MM.1S (cell line): ENCODE measurements around the gene ECHDC1.

Experiments used
- DNase-seq: peaks from one replicate; pipeline ENCODE4 v3.0.0-alpha.2; 2015
- H2AFZ ChIP-seq: fragments of 300-600 bp; sonication (generic); 2 replicates; pipeline ENCODE4 v1.6.0; 2016; ENCODE audit warnings: antibody characterized with exemption, low read length
- H3F3A ChIP-seq: fragments of 300-600 bp; sonication (generic); 2 replicates; pipeline ENCODE4 v1.6.1; 2016; ENCODE audit warnings: mild to moderate bottlenecking, antibody characterized with exemption, low read length, moderate library complexity, mixed read lengths; ENCODE audit not compliant: insufficient read depth
- H3K27ac ChIP-seq: fragments of 300-600 bp; sonication (generic); 2 replicates; pipeline ENCODE4 v1.5.1; 2016; ENCODE audit warnings: mild to moderate bottlenecking, low read length
- H3K27me3 ChIP-seq: fragments of 300-600 bp; sonication (generic); replicated peaks from 2 replicates; pipeline ENCODE4 v1.6.0; 2016; ENCODE audit warnings: low read length; ENCODE audit not compliant: insufficient read depth
- H3K36me3 ChIP-seq: fragments of 300-600 bp; sonication (generic); replicated peaks from 2 replicates; pipeline ENCODE4 v1.6.1; 2016; ENCODE audit warnings: mild to moderate bottlenecking, low read length, mixed read lengths; ENCODE audit not compliant: insufficient read depth
- H3K4me1 ChIP-seq: fragments of 300-600 bp; sonication (generic); 2 replicates; pipeline ENCODE4 v1.6.1; 2016; ENCODE audit warnings: low read length, mixed read lengths
- H3K4me2 ChIP-seq: fragments of 300-600 bp; sonication (generic); 2 replicates; pipeline ENCODE4 v1.6.0; 2016; ENCODE audit warnings: low read depth, low read length
- H3K4me3 ChIP-seq: fragments of 300-600 bp; sonication (generic); 2 replicates; pipeline ENCODE4 v1.5.1; 2016; ENCODE audit warnings: low read length, mixed read lengths
- H3K79me2 ChIP-seq: fragments of 300-600 bp; sonication (generic); 2 replicates; pipeline ENCODE4 v1.6.1; 2016; ENCODE audit warnings: mixed run types, low read length, mixed read lengths
- H3K9ac ChIP-seq: fragments of 300-600 bp; sonication (generic); 2 replicates; pipeline ENCODE4 v1.6.1; 2016; ENCODE audit warnings: low read length, mixed read lengths
- H3K9me2 ChIP-seq: fragments of 300-600 bp; sonication (generic); replicated peaks from 2 replicates; pipeline ENCODE4 v1.6.1; 2016; ENCODE audit warnings: mild to moderate bottlenecking, low read length, mixed read lengths; ENCODE audit not compliant: insufficient read depth
- H3K9me3 ChIP-seq: fragments of 300-600 bp; sonication (generic); replicated peaks from 2 replicates; pipeline ENCODE4 v1.6.1; 2016; ENCODE audit warnings: mild to moderate bottlenecking, low read length, mixed read lengths; ENCODE audit not compliant: insufficient read depth
- H4K20me1 ChIP-seq: fragments of 300-600 bp; sonication (generic); 2 replicates; pipeline ENCODE4 v1.6.1; 2016; ENCODE audit warnings: mild to moderate bottlenecking, low read length, moderate library complexity, mixed read lengths; ENCODE audit not compliant: insufficient read depth
- EZH2 ChIP-seq: fragments of 300-600 bp; sonication (generic); optimal IDR thresholded peaks from 2 replicates; pipeline ENCODE3; 2017; ENCODE audit warnings: low read depth, mild to moderate bottlenecking, antibody characterized with exemption, low read length, mixed read lengths
- EZH2phosphoT487 ChIP-seq: fragments of 300-600 bp; sonication (generic); IDR thresholded peaks from 2 replicates; pipeline ENCODE4 v1.6.1; 2018; ENCODE audit warnings: antibody characterized with exemption, low read length
- TF ChIP-seq, protein P1 (sequence below): fragments of 300-600 bp; sonication (generic); IDR thresholded peaks from 2 replicates; pipeline ENCODE4 v1.5.1; 2016; ENCODE audit warnings: antibody characterized with exemption, low read length, mixed read lengths

The ECHDC1 gene, protein sequence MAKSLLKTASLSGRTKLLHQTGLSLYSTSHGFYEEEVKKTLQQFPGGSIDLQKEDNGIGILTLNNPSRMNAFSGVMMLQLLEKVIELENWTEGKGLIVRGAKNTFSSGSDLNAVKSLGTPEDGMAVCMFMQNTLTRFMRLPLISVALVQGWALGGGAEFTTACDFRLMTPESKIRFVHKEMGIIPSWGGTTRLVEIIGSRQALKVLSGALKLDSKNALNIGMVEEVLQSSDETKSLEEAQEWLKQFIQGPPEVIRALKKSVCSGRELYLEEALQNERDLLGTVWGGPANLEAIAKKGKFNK

DNA sequence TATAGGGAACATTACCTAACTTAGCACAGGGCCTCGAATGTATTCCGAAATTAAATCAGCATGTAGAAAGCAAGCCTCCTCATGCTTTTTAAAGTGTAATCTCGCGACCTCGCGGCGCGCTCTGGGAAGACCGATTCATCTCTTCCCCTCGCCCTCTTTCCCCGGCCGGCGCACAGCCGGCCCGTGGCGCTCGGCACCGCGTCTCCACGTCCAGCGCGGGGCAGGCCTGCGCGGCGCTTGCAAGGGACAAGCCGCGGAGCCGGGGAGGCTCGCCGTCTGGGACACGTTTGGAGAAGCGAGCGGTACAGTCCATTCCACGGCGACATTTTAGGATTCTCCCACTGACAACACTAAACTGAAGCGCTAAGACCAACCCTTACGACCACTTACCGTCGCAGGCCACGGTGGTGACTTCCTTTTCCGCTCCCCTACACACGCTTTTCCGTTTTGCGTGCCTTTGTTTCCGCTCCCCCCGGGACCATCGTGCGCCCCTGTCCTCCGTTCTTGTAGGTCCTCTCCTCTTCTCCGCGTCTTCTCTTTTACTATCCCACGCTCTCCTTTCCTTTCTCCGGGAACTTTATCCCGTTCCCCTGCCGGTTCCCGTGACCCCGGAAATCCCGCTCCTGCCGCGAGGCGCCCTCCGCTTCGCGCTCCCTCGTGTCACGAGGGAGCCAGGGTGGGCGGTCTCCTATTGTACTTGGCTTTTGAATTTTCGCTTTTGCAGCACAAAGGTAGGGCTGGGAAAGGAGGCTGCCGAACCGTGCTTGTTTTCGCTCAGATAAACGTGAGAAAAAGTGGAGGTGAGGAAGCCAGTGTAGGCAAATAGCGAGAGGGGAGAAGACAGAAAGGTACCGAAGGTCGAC is at the start of gene ECHDC1:
TSS of gene ECHDC1 (minus strand) at position 664 of the 863 bp plus-strand sequence. CDS start 12,581 bp downstream, outside the sequence.
- H3K9ac ChIP-seq, result peak within 1 kb of the TSS; percentile 79
- H3K4me3 ChIP-seq, result peak within 1 kb of the TSS; percentile 89
- H3K79me2 ChIP-seq, result peaks cover 57% of the 10 kb centered on the region
- H2AFZ ChIP-seq, result peak within 1 kb of the TSS; percentile 86
- H3K27me3 ChIP-seq, result no peaks in the 10 kb centered on the region
- H3K36me3 ChIP-seq, result no peaks in the 10 kb centered on the region
- peak within 1 kb of the TSS; percentile 63; the same call in 1 of the 2 replicates for H3K27ac ChIP-seq
- peak within 1 kb of the TSS; percentile 82 for H3K4me2 ChIP-seq
- peaks cover 3% of the 10 kb centered on the region; the same call in 1 of the 2 replicates for H3F3A ChIP-seq
- H3K9me2 ChIP-seq, result no peaks in the 10 kb centered on the region
- no peaks in the 10 kb centered on the region for H4K20me1 ChIP-seq
- DNase-seq, result peak; percentile 63
- H3K4me1 ChIP-seq, result peaks cover 5% of the 10 kb centered on the region; the same call in 1 of the 2 replicates
- no peaks in the 10 kb centered on the region for H3K9me3 ChIP-seq
- no peak for TF ChIP-seq EZH2phosphoT487
- TF ChIP-seq EZH2, result no peak
- TF ChIP-seq, protein P1, sequence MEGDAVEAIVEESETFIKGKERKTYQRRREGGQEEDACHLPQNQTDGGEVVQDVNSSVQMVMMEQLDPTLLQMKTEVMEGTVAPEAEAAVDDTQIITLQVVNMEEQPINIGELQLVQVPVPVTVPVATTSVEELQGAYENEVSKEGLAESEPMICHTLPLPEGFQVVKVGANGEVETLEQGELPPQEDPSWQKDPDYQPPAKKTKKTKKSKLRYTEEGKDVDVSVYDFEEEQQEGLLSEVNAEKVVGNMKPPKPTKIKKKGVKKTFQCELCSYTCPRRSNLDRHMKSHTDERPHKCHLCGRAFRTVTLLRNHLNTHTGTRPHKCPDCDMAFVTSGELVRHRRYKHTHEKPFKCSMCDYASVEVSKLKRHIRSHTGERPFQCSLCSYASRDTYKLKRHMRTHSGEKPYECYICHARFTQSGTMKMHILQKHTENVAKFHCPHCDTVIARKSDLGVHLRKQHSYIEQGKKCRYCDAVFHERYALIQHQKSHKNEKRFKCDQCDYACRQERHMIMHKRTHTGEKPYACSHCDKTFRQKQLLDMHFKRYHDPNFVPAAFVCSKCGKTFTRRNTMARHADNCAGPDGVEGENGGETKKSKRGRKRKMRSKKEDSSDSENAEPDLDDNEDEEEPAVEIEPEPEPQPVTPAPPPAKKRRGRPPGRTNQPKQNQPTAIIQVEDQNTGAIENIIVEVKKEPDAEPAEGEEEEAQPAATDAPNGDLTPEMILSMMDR, result no peak

DNA sequence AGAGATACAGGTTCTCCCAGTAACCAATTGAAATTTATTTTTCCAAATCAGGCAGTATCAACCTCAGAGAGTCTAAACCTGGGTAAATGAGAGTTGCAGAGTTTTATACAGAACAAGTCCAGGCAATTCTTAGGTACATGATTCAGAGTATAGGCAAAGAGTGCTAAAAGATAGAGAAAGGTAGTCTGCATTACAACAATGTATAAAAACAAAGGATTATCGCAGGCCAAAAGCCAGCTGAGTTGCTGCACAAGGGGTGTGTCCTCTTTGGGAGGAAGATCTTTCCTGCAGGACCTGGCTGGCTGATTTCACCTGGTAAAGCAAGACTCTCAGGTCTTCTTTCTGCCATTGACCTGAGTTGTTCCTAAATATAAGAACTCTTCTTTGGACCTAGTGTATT is 48.9 kb upstream of the ECHDC1 start:
- H3K27ac ChIP-seq, result no peak overlapping the region
- no peak overlapping the region for H3K9ac ChIP-seq

DNA sequence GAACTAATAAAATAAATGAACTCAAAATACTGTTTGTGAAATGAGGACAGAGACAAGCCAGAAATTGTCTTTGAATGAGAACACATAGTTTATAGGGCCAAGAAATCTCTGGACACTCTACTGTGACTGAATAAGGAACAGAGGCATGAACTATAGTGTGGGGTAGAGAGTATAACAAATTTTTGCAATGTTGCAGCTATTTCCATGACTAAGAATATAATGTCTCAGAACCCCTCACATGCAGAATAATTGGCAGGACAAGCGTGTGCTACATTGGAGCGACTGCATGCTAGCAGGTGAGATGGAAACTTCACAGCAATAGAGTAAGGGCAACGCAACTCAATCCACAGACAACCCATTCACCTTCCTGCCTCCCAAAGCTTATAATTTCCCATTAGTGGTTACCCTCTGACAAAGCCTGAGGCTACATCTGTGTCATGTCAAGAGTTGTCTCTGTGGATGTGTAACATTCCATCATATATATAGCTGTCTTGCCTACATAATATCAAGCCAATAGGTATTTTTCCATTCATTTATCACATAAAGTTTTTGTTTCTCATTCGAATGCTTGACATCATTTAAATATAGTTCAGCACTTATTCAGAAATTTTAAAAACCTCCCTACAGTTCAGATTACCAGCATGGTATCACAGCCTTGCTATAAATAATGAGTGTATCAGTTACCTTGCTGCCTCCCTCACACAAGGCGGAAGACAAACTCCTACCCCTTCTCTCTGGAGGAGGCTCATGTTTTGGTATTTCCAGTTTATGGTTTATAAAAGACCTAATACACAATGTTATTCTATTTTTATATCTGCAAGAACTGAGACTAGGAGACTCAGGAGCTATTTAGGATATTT is 47.9 kb upstream of the ECHDC1 start:
- no peak for DNase-seq
- H3K4me2 ChIP-seq, result no peak overlapping the region
- H3K9me2 ChIP-seq, result no peaks in the 10 kb centered on the region
- H3F3A ChIP-seq, result no peaks in the 10 kb centered on the region
- TF ChIP-seq EZH2, result no peak
- no peak for TF ChIP-seq EZH2phosphoT487
- TF ChIP-seq, protein P1, result no peak
- H3K9me3 ChIP-seq, result no peaks in the 10 kb centered on the region
- no peaks in the 10 kb centered on the region for H3K36me3 ChIP-seq
- H2AFZ ChIP-seq, result no peak overlapping the region
- H3K79me2 ChIP-seq, result no peaks in the 10 kb centered on the region
- H4K20me1 ChIP-seq, result no peaks in the 10 kb centered on the region
- H3K27me3 ChIP-seq, result no peaks in the 10 kb centered on the region
- H3K9ac ChIP-seq, result no peak overlapping the region
- H3K4me3 ChIP-seq, result no peak overlapping the region
- H3K27ac ChIP-seq, result no peak overlapping the region
- no peaks in the 10 kb centered on the region for H3K4me1 ChIP-seq

More for the DNA sequence above, 48.9 kb upstream of the ECHDC1 start:
- Histone ChIP-seq H4K20me1 (no peaks in the 10 kb centered on the region), H3K27me3 (no peaks in the 10 kb centered on the region), H2AFZ (no peak overlapping the region), H3K4me1 (no peaks in the 10 kb centered on the region), H3F3A (no peaks in the 10 kb centered on the region), H3K4me3 (no peak overlapping the region), H3K79me2 (no peaks in the 10 kb centered on the region), H3K9me2 (no peaks in the 10 kb centered on the region), H3K9me3 (no peaks in the 10 kb centered on the region), H3K4me2 (no peak overlapping the region), H3K36me3 (no peaks in the 10 kb centered on the region)
- no peak for DNase-seq
- TF ChIP-seq EZH2phosphoT487 (no peak), EZH2 (no peak)
- TF ChIP-seq, protein P1, result no peak
